Fibroblast of upper back skin (primary cell): ENCODE results near the gene GRM1.

ENCODE experiments used
- DNase-seq: peaks from one replicate; pipeline ENCODE4 v3.0.0-alpha.2; 2013

GRM1 gene

DNA sequence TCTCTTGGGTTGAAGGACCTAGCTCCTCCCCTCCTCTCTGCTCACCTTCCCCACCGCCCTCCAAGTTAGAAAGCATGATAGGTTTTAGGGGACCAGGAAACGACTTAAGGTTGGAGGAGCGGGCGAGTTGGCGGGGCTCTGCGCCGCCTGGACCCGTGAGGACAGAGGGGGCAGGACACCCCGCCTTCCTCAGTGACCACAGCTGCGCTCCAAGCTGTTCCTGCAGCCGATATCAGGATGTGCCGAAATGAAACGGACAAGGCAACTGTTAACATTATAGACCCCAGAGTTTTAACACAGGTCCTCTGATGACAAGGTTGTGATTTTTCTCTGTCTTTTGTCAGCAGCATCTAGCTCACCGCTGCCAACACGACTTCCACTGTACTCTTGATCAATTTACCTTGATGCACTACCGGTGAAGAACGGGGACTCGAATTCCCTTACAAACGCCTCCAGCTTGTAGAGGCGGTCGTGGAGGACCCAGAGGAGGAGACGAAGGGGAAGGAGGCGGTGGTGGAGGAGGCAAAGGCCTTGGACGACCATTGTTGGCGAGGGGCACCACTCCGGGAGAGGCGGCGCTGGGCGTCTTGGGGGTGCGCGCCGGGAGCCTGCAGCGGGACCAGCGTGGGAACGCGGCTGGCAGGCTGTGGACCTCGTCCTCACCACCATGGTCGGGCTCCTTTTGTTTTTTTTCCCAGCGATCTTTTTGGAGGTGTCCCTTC is at the start of gene GRM1:
Gene GRM1, plus strand, starts transcription at position 212 of the 722 bp plus-strand sequence. Its CDS starts 456 bp downstream, at position 668.
- no peak for DNase-seq

GRCh38 chr6:146009338-146009737 is 19.5 kb upstream of the GRM1 start:
- DNase-seq, result no peak

- DNase-seq, result no peak
Measured at GRCh38 chr6:146014233-146014632, 14.6 kb upstream of the GRM1 start.

GRCh38 chr6:146017672-146018071 is 11.2 kb upstream of the GRM1 start:
- DNase-seq, result no peak

- no peak for DNase-seq
Measured at GRCh38 chr6:146026873-146027272, 2.0 kb upstream of the GRM1 start.

DNA sequence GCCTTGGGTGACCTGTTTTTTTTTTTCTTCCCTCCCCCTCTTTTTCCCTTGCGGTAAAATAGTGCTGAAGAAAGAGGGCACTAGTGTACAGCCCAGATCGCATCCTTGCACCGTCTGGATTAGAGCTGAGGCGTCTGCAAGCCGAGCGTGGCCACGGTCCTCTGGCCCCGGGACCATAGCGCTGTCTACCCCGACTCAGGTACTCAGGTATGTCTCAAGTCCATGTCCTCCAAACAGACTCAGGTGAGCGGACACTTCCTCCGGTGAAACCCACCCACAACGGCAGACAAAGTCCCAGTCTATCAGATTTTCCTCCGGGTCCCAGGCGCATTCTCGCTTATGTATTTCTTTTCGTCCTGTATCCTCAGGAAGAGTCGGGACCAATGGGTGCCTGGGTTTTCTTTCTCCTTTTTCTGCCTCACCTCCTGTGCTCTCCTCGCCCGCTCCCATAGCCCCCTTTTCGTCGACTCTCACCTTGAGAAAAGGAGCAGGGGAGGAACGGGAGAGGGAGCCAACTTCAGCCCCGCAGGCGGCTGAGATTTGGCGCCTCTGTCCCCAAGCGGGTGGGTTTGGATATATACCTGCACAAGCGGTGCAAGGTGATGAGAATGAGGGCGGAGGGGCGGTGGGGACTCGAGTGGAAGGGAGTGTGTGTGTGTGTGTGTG is 1.1 kb upstream of the GRM1 start:
- DNase-seq, result no peak

GRCh38 chr6:146028252-146028795 is 538 bp upstream of the GRM1 start:
- peak; percentile 52 for DNase-seq

DNA sequence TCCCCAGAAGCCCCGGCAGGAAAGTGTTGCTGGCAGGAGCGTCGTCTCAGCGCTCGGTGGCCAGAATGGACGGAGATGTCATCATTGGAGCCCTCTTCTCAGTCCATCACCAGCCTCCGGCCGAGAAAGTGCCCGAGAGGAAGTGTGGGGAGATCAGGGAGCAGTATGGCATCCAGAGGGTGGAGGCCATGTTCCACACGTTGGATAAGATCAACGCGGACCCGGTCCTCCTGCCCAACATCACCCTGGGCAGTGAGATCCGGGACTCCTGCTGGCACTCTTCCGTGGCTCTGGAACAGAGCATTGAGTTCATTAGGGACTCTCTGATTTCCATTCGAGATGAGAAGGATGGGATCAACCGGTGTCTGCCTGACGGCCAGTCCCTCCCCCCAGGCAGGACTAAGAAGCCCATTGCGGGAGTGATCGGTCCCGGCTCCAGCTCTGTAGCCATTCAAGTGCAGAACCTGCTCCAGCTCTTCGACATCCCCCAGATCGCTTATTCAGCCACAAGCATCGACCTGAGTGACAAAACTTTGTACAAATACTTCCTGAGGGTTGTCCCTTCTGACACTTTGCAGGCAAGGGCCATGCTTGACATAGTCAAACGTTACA is 817 bp downstream of the GRM1 start:
- DNase-seq, result no peak

DNA sequence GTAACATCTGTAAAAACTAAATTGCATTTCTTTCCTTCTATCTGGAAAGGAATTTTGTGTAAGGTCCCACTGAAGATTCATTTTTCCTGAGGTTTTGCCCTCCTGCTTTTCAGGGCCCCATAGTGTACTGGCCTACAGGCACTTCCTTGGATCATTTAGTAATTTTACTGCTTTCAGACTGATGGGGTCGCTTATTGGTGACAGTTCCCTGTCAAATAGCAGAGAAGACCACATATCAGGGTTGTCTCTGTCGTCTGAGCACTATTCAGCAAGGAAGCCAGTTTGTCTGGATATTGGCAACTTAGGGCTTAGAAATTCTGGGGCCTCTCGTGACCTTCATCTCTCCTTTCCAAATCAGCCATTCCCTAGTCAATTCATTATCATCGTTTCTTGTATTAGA is 3.5 kb downstream of the GRM1 start:
- DNase-seq, result no peak

GRCh38 chr6:146040360-146040759 is 11.5 kb downstream of the GRM1 start:
- no peak for DNase-seq

GRCh38 chr6:146041282-146041681 is 12.4 kb downstream of the GRM1 start:
- DNase-seq, result peak; percentile 3

GRCh38 chr6:146047371-146047770 is 18.5 kb downstream of the GRM1 start:
- DNase-seq, result no peak

- DNase-seq, result no peak
Measured at GRCh38 chr6:146050168-146050567, 21.3 kb downstream of the GRM1 start.

GRCh38 chr6:146056506-146056905 is 27.6 kb downstream of the GRM1 start:
- DNase-seq, result no peak

GRCh38 chr6:146065690-146066089 is 36.8 kb downstream of the GRM1 start:
- DNase-seq, result no peak

GRCh38 chr6:146066506-146066905 is 37.6 kb downstream of the GRM1 start:
- no peak for DNase-seq

GRCh38 chr6:146071781-146072180 is 42.9 kb downstream of the GRM1 start:
- DNase-seq, result no peak

GRCh38 chr6:146077992-146078391 is 49.1 kb downstream of the GRM1 start:
- DNase-seq, result no peak

DNA sequence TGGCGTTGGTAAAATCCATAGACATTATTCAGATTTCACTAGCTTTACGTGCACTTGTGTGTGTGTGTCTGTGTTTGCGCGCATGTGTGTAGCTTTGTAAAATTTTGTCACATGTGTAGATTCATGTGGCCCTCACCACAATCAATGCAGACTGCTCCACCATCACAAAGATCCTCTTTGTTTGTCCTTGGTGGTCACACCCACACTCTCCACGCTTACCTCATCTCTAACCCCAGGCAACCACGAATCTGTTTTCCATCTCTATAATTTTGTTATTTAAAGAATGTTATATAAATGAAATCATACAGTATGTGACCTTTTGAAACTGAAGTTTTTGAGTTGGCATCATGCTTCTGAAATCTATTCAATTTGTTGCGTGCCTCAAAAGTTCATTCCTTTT is 58.5 kb downstream of the GRM1 start:
- DNase-seq, result no peak

DNA sequence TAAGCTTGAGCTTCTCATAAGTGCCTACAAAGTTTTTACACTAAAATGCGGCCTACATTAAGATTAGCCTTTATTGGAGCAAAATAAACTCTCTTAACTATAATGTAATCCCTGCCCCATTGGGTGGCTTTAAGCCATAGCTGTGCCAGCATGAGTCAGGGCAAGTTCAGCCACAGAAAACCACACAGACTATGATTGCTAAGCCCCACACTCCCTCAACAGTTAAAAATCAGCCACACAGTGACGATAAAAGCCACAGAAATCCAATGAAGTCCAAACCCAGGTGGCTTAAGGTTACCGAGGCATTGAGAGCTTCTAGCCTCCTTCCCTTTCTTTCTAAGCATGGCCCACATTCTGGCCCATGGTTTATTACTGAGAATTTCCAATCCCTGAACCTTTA is 61.6 kb downstream of the GRM1 start:
- no peak for DNase-seq

DNA sequence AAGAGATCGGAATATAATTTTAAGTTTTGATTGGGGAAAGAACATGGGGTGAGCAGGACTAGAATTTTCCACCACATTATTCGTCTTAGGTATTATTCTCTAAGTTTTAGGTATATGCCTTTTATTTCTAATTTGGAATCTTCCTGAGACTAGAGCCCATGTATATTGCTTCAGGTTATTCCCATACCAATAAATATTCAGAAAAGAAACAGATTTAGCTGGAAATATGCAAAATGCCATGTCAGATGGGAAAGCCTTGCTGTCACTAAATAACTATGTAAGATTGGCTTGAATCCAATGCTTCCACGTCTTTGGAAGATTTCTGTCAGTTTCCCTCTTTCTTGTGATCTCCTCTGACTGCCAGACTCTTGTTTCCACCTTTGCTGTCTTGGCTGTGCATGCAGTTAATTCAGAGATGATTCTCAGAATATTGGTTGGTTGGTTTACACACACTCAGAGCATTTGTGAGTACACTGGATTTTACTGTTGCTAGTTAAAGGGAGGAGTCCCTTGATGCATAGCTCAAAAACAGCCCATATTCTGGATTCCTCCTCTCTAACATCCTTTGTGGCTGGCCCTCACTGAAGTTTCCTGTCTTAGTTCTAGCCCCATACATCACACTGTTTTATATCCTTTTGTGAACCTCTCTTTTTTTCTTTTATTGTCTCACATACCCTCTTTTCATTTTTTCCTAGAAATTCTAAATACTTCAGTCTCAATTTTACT is 64.3 kb downstream of the GRM1 start:
- no peak for DNase-seq

GRCh38 chr6:146095481-146095880 is 66.6 kb downstream of the GRM1 start:
- DNase-seq, result no peak

- no peak for DNase-seq
Measured at GRCh38 chr6:146097586-146097985, 68.7 kb downstream of the GRM1 start.
